GM21529 (cell line): Measurements from ENCODE around the gene SLC4A8.
"Not testable (repeated sequence)": the region's sequence is repeated elsewhere in the genome, so short reads cannot be mapped to it uniquely, and the experiment has no call there.

Source experiments
- ATAC-seq: cut with Tn5 transposase; IDR thresholded peaks from one replicate; pipeline ENCODE4 v1.9.1; 2021; ENCODE audit not compliant: unreplicated experiment

SLC4A8 gene

DNA sequence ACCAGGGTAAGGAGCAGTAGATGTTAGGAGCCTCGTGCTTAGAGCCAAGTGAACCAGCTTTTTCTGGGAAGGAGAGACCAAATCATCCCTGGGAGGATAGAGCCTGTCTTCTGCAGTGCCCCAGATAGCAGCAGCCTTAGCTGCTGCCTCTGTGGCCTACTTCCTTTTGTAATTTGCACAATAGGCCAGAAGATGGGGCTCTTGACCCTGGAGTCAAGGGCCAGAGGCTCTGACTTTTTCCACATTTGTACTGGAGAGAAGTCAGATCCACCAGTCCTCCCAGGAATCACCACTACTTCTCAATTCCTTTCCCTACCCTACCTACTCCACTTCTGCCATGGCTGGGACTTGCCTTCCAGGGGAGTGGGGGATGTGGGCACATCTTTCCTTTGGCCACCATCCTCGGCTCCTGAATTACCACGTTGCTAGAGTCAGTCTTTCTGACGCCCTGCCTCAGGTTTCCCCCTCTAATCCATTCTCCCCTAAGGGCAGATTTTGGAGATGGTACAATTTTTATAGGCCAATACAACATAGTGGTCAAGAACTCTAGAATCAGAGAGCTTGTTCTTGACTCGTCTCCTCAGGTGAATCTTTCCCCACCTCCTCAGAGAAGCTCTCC is 3.3 kb upstream of the SLC4A8 start:
- no peak for ATAC-seq

DNA sequence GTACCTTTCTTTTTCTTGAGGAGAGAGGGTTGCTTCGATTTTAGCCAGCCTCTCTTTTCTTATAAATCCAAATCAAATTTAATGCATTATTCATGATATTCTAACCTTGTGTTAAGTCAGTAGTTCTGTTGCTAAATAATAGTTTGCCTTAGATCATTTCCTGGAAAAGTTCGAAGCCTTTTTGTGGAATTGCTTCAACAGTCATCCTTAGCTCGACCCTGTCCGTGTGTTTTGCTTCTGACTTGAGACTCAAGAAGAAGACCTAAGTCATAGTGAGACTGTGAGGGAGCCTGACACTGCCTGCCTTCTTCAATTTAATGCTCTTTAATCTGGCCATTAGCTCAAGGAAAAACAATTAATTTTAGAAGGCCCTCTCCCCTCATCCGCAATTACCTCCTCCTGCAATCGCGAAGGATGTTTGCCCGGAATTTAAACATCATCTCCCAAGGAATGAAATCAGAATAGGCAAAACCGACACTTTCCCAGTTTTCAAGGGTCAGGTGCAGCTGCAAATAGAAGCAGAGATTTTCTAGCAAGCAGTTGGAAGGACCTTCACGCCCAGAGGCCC is 453 bp upstream of the SLC4A8 start:
- no peak for ATAC-seq

DNA sequence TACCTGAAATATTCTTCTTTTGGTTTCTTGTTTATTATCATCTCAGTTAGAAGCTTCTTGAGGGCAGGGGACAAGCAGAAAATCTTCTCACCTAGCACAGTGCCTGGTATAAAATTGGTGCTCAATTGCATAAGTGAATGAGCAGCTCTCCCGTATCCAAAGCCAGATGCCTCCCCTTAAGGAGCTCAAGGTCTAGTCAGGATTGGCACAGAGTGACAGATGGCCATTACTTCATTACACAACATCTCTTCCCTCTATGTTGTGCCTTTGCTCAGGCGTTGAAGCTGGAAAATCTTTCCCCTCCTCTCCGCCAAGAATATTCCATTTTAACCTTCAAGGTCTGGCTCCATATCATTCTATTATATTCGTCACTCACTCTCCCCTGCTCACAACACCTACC is 3.6 kb downstream of the SLC4A8 start:
- no peak for ATAC-seq

DNA sequence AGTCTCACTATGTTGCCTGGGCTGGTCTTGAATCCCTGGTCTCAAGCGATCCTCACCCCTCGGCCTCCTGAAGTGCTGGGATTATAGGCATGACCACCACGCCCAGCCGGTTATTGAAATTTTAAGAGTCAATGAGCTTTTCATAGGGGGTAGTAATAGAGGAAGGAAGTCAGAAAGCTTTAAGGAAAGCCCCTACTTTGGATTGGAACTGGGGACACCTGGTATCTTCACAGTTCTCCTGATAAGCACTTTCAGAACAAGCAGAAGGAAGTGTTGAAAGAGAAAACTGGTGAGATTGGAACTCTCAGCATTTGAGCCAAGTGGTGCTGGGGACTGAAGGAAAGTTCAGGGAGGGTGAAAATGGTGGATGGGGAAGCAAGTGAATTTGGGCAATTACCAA is 5.1 kb downstream of the SLC4A8 start:
- ATAC-seq, result no peak

DNA sequence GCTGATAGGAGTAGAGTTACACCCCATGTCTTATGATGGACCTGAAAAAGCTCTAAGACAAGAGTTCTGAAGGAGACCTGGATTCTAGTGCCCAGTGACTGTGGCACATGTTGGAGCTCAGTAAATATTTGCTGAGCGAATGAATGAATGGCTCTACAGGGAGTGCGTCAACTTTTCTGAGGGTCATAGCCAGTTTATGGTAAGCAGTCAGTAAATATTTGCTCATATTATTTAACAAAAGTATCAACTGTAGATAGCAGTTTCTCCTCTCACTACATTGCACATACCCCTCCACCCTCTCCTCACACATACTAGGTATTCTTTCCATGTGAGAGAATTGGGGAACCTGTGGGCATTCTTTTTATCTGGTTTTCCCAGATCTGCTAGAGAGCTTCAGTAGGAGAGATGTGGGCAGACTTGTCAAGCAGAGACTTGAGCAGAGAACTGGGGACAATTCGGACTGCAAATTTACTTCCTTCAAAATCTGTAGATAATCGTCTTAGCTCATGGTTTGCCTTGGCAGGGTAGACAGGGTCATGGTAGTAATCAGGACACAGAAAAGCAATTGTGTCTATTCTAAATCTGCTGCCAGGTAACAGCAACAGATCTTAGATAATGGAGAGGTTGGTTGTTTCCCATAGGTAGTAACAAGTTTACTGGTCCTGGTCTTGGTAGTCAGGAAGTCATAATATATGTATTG is 5.7 kb downstream of the SLC4A8 start:
- ATAC-seq, result no peak

DNA sequence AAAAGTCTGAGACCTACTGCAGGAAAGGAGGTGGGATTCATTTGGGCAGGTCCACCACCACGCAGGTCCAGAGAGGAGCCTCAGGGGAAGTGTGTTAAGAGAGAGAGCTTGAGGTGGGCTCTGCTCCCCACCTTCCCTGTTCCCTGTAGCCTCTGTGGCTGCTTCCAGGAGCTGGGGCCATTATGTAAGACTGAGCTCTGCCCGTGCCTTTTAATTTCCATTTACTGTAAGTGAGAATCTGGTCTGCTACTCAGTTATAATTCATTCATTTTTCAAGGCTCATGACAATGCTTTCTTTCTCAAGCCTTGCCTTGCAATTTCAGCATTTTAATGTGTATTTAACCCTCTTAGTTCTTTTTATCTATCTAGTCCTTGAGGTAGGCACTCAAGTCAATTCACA is 8.3 kb downstream of the SLC4A8 start:
- no peak for ATAC-seq

DNA sequence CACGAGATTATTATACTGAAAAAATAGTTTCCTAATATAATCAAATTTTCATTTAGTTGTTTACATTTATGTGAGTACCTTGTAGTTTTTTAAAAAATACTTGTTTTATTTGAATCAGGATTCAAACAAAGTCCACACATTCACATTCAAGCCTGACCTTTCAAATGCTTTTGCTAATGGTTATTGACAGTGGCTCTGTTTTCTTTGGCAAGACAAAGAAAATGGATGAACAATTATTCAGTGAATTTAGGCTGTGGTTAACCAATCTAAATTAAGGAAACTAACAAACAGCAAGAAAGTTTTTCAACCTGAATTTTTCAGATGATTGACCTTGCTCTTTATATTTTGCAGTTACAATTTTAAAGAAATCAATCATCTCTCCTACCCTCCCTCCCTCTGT is 9.7 kb downstream of the SLC4A8 start:
- ATAC-seq, result no peak

DNA sequence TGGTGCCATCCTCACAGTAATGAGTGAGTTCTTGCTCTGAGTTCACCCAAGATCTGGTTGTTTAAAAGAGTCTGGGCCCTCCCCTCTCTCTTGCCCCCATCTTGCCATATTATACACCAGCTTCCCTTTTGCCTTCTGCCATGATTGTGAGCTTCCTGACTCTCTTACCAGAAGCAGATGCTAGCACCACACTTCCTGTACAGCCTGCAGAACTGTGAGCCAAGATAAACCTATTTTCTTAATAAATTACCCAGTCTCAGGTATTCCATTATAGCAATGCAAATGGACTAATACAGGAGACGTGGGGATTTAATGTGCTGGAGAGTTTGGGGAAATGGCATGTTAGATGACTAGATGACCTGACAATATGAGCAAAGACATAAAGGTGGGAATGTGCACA is 12.8 kb downstream of the SLC4A8 start:
- no peak for ATAC-seq

DNA sequence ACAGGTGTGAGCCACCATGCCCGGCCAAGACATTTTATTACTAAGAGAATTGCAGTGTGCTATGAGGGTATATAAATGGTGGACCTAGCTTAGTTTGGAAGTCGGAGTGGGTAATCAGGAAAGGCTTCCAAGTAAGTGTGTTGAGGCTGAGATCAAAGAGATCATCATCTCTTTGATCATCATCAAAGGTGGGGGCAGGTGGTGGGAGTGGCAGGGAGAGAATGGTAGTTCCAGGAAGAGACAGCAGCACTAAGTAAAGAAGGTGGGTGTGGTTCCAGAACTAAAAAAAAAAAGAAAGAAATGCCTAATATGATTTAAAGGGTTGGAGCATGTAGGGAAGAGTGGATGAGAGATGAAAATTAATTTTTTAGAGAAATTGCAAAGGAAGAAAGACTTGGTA is 14.7 kb downstream of the SLC4A8 start:
- no peak for ATAC-seq

DNA sequence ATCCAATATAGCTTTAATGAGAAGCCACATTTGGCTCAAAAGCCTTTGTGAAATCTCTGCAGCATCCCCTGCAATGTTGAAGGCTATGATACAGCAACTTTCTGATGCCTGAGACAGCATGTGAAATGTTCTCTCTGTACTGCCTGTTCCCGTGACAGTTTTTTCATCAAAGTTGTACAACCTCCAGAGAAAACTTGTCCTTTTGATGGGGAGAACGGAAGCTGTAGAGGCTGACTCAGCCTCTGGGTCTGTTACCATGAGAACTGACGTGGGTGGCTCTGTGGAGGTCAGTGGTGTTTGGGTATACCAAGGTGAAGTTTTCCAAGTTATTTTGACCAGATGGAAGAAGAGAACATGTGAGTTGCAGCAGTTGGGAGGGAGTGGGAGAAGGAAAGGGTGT is 17.0 kb downstream of the SLC4A8 start:
- ATAC-seq, result no peak

DNA sequence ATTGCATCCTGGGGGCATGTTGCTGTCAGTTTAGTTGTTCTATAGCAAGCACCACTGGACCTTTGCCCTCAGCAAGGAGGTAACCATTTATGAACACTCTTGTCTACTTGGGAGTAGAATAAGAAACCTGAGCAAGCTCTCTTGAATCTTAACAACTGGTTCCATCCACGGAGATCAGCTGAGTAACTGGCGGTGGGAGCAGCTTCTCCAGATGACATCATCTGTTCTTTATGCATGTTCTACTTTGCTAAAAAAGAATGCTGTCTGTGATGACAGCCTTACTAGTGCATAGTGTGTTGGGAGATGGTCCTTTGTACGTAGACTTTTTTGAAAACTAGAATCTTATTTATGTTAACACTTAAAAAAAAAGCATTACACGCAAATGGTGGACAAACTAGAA is 17.7 kb downstream of the SLC4A8 start:
- ATAC-seq, result no peak

DNA sequence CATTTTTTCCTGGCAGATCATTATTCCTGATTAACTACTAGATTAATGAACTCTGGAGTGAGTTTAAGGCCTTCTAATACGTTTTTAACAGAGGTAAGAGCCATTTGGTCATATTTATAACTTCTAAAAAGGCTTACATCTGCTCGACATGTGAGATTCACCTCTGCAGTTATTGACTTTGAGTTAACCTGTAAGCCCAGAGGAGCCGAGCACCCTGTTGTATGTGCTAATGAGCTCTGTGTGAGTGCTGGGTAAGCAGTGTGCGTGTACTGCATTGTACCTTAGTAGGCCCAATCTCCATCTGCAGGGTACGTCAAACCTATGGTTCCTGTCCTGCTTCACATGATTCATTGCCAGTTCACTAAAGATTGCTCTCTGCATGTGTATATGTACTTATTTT is 18.9 kb downstream of the SLC4A8 start:
- ATAC-seq, result no peak

DNA sequence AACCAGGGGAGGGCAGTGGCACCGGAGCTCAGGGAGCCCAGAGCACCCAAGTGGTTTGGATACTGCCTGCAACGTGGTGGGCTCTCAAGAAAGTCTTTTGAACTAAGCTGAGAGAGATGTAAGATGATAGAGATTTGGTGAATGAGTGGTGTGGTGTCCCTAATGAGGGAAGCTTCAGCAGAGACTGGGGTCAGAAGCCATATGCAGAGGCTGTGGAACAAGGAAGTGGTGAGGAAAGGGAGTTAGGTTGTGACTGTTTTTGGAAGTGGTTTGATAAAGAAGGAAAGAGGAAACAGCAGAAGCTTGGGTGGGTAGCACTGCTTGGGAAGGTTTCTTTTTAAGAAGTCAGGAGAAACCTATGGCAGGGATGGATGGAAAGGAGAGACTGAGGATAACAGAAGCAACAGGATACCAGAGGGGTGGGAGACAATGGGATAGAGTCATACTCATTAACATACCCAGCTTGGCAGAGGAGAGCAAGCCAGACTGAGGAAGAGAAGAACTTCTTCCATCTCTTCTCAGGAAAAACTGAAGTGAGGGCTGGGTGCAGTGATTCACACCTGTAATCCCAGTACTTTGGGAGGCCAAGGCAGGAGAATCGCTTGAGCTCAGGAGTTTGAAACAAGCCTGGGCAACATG is 24.1 kb downstream of the SLC4A8 start:
- no peak for ATAC-seq

DNA sequence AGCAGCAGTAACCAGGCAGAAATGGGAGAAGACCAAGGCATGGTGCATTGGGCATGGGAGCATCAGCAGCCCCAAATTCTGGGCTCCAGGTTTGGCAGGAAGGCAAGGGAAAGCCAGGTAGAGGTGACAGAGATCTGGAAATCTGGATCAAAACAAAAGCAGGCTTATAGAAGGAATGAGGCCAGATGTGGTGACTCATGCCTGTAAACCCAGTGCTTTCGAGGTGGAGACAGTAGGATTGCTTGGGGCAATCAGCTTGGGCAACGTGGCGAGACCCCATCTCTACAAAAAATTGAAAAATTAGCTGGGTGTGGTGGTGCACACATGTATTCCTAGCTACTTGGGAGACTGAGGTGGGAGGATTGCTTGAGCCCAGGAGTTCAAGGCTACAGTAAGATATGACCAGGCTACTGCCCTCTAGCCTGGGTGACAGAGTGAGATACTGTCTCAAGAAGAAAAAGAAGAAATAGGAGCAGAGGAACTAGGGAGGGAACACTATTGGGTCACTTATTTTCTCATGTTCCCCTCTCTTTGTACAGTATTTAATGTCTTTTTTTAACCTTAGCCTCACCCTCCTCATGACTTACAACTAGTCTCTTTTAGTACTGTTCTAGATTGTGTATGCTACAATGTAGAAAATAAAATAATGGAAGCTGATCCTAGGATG is 25.1 kb downstream of the SLC4A8 start:
- ATAC-seq, result no peak

DNA sequence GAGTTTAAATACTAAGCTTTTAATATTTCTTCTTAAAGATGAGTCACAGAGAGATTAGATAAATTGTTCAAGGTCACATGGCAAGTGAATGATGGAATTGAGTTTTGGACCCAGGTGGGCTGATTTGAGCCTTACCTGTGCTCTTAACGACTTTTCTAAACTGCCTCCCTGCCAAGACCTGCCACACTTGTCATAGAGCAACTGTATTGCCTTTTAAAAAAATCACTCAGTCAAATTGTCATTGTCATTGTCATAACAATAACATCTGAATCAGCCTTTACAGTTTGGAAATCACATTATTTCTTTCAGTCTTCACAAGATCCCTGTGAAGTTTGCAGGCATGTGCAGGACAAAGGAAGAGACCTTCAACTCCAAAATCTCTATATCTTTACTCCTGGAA is 25.7 kb downstream of the SLC4A8 start:
- no peak for ATAC-seq

DNA sequence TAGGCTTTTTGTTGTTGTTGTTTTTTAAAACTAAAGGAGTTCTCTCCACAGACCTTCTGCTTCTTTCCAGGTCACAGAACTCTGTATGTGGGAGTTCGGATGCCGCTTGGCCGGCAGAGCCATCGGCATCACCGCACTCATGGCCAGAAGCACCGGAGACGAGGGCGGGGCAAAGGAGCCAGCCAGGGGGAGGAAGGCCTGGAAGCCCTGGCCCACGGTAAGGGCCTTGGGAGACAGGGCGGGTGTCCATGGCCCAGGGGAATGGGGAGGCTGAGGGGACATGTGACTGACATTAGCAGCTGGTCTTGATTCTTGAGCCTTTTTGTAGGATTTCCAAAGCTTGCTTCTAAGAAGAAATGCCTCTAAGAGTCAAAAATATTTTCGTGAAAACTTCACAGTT is 26.2 kb downstream of the SLC4A8 start:
- ATAC-seq, result no peak

DNA sequence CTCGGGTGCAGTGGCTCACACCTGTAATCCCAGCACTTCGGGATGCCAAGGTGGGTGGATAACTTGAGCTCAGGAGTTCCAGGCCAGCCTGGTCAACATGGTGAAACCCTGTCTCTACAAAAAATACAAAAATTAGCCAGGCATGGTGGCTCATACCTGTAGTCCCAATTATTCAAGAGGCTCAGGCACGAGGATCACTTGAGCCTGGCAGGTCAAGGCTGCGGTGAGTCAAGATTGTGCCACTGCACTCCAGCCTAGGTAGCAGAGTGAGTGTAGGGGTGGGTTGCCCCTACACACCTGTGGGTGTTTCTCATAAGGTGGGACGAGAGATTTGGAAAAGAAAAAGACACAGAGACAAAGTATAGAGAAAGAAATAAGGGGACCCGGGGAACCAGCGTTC is 29.4 kb downstream of the SLC4A8 start:
- not testable (repeated sequence) for ATAC-seq

DNA sequence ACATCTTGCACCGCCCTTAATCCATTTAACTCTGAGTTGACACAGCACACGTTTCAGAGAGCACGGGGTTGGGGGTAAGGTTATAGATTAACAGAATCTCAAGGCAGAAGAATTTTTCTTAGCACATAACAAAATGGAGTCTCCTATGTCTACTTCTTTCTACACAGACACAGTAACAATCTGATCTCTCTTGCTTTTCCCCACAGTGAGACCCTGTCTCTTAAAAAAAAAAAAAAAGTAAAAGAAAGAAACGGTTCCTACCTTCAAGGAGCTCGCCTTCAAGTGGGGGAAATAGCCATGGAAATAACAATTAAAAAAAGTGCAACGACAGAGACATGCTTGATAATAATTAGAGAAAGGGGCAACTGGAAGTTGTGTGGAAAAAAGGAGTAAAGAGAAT is 30.4 kb downstream of the SLC4A8 start:
- not testable (repeated sequence) for ATAC-seq

DNA sequence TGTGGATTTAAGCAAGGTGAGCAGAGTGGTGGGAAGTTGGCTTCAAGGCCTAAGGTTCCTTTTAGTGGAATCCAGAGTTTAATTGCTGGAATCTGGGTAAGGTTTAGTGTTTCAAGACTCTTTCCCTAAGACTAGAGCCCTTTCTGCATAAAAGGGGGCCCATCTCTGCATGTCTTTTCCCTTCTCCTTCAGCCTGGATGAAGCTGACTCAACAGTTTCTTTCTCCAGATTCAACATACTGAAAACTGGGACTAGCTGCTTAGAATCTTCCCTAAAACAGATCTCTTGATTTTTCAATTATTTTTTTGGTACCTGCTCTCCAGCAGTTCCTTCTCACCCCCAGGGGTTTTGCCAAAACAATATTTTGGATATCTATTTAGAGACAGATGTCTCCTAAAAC is 34.0 kb downstream of the SLC4A8 start:
- ATAC-seq, result no peak

DNA sequence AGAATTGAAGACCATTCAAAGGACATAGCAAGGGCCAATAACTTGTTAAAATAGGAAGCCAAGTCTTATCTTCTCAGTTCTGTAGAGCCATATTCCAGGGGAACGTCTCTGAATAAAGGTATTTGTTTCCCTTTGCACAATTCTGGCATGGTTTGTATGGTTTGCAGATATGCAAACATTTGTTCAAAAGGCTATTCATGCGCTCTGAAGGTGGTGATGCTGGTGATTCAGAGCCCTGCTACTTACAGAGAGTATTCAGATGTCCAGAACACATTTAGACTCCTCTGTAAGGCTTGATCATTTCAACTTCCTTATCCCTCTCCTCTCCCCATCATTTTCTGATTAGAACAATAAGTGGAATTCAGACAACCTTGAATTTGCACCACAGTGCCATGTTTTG is 35.9 kb downstream of the SLC4A8 start:
- ATAC-seq, result no peak

DNA sequence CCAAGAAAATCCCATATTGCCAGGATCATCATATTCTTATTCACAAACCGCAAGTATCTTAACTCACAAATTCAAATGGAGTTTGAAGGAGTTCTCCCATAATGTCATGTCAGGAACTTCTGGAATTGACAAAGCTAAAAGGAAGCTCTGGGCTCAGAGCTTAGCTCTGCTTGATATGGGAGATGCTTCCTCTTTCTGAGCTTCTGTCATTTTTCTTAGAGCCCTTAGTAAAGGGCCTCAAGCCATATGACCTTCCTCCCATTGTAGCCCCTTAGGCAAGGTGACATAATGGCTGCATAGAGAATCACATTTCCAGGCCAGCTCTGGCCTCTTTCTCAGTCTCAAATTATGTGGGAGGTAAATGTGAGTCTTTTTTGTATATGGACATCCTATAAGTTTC is 40.9 kb downstream of the SLC4A8 start:
- ATAC-seq, result no peak

DNA sequence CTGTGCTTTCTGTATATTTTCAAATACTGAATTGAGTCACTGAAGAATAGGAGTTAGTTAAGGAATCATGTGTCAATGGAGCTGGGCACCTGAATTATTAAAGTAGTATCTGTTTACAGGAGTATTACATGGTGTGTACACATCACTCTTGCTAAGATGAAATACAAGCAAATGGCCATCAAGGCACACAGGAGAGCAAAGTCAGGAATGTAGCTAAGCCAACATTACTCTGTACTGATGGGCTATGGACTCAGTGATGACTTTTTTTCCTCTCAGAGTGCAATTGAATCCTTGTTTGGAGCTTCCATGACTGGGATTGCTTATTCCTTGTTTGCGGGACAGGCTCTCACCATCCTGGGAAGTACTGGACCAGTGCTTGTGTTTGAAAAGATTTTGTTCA is 45.5 kb downstream of the SLC4A8 start:
- ATAC-seq, result no peak
